HepG2 (cell line): ENCODE data around the gene TP73. TPM values are rescaled to one million over a fixed set of nuclear protein-coding genes. Genes with fewer than 3 reads are reported as not detected.

ENCODE experiments used
- AGO2 ChIP-seq: fragments of 200-400 bp; formaldehyde crosslinking; optimal IDR thresholded peaks from 2 replicates; pipeline ENCODE3; 2017; ENCODE audit warnings: mild to moderate bottlenecking, low read depth, low read length, moderate library complexity
- FOSL1 ChIP-seq: sonication (generic); formaldehyde crosslinking; IDR thresholded peaks from 2 replicates; pipeline ENCODE4 v1.9.0; 2021; ENCODE audit warnings: missing genetic modification reagents, borderline replicate concordance
- GATAD2A ChIP-seq: IDR thresholded peaks from 2 replicates; pipeline ENCODE4 v1.6.1; 2016
- HOXA3 ChIP-seq: sonication (generic); formaldehyde crosslinking; IDR thresholded peaks from 2 replicates; pipeline ENCODE4 v1.5.0; 2020; ENCODE audit warnings: missing genetic modification reagents
- KLF6 ChIP-seq: IDR thresholded peaks from 2 replicates; pipeline ENCODE4 v1.8.0; 2016; ENCODE audit warnings: missing biosample characterization, missing genetic modification reagents
- MED8 ChIP-seq: sonication (generic); formaldehyde crosslinking; IDR thresholded peaks from 2 replicates; pipeline ENCODE4 v1.8.1; 2023; ENCODE audit warnings: mild to moderate bottlenecking, missing genetic modification reagents; ENCODE audit not compliant: insufficient replicate concordance
- MYNN ChIP-seq: sonication (generic); formaldehyde crosslinking; IDR thresholded peaks from 2 replicates; pipeline ENCODE4 v1.4.0; 2020; ENCODE audit warnings: mild to moderate bottlenecking, low read depth, missing genetic modification reagents
- NBN ChIP-seq: fragments of 450-650 bp; conservative IDR thresholded peaks from 2 replicates; pipeline ENCODE4 v1.6.1; 2017
- NCOA2 ChIP-seq: sonication (generic); formaldehyde crosslinking; IDR thresholded peaks from 2 replicates; pipeline ENCODE4 v1.8.0; 2022; ENCODE audit warnings: inconsistent platforms
- SNRNP70 ChIP-seq: fragments of 200-400 bp; formaldehyde crosslinking; IDR thresholded peaks from 2 replicates; pipeline ENCODE4 v1.6.1; 2017; ENCODE audit warnings: mild to moderate bottlenecking, low read depth, low read length, moderate library complexity
- SP4 ChIP-seq: sonication (generic); formaldehyde crosslinking; IDR thresholded peaks from 2 replicates; pipeline ENCODE4 v1.8.1; 2023; ENCODE audit warnings: mild to moderate bottlenecking, missing genetic modification reagents
- SP5 ChIP-seq: IDR thresholded peaks from 2 replicates; pipeline ENCODE4 v1.6.1; 2016; ENCODE audit warnings: low read depth, borderline replicate concordance
- TBP ChIP-seq: sonication (generic); formaldehyde crosslinking; IDR thresholded peaks from 2 replicates; pipeline ENCODE4 v1.5.0; 2020; ENCODE audit warnings: missing genetic modification reagents
- TBX2 ChIP-seq: sonication (generic); formaldehyde crosslinking; IDR thresholded peaks from 2 replicates; pipeline ENCODE4 v1.5.0; 2020; ENCODE audit warnings: missing genetic modification reagents, mild to moderate bottlenecking, borderline replicate concordance
- ZBTB7B ChIP-seq: sonication (generic); formaldehyde crosslinking; IDR thresholded peaks from 2 replicates; pipeline ENCODE4 v1.4.0; 2020; ENCODE audit warnings: missing genetic modification reagents
- ZNF616 ChIP-seq: sonication (generic); formaldehyde crosslinking; IDR thresholded peaks from 2 replicates; pipeline ENCODE4 v1.5.0; 2020; ENCODE audit warnings: low read depth, mild to moderate bottlenecking, missing genetic modification reagents
- ZNF788 ChIP-seq: sonication (generic); formaldehyde crosslinking; IDR thresholded peaks from 2 replicates; pipeline ENCODE4 v1.5.0; 2020; ENCODE audit warnings: mild to moderate bottlenecking, missing genetic modification reagents, borderline replicate concordance
- polyA plus RNA-seq, 8 experiments: library from polyadenylated mRNA; depleted of rRNA in 3 of 8; stranded (reverse) in 7 of 8; unstranded in 1 of 8; fragments of >200 nt; fragmentation: Illumina TruSeq in 4 of 8; extraction: Trizol in 4 of 8; gene quantifications; 2 replicates each; pipeline versions ENCODE4 v1.2.1 to v1.2.3, GENCODE V29; 2011 to 2016; ENCODE audit warnings: low read depth in 4 of 8, missing spikeins in 1 of 8, mixed read lengths in 1 of 8; ENCODE audit not compliant: insufficient read depth in 1 of 8
- total RNA-seq, 5 experiments: library from RNA; depleted of rRNA; stranded (reverse); fragments of >200 nt; fragmentation: Illumina TruSeq; extraction: Trizol; gene quantifications; 2 replicates each; pipeline ENCODE4 v1.2.3, GENCODE V29; 2016; ENCODE audit warnings: low read depth in 1 of 5
- TF ChIP-seq, protein P1 (sequence below): sonication (generic); formaldehyde crosslinking; IDR thresholded peaks from 2 replicates; pipeline ENCODE4 v1.5.1; 2020; ENCODE audit warnings: mild to moderate bottlenecking, missing genetic modification reagents, moderate library complexity
- TF ChIP-seq, protein P2 (sequence below): IDR thresholded peaks from 2 replicates; pipeline ENCODE4 v1.6.1; 2016; ENCODE audit warnings: mild to moderate bottlenecking
- TF ChIP-seq, protein P3 (sequence below): IDR thresholded peaks from 2 replicates; pipeline ENCODE4 v1.6.1; 2012; ENCODE audit warnings: inconsistent platforms
- TF ChIP-seq, protein P4 (sequence below): sonication (generic); formaldehyde crosslinking; IDR thresholded peaks from 2 replicates; pipeline ENCODE4 v1.5.1; 2020; ENCODE audit warnings: missing genetic modification reagents, mild to moderate bottlenecking, borderline replicate concordance
- TF ChIP-seq, protein P5 (sequence below): sonication (generic); formaldehyde crosslinking; IDR thresholded peaks from 2 replicates; pipeline ENCODE4 v1.8.1; 2023; ENCODE audit warnings: mild to moderate bottlenecking, missing genetic modification reagents, borderline replicate concordance
- TF ChIP-seq, protein P6 (sequence below), 2 experiments: sonication (generic) in 1 of 2; formaldehyde crosslinking in 1 of 2; IDR thresholded peaks; 2 replicates each; pipeline versions ENCODE4 v1.4.0 to v1.6.1; 2018 to 2020; ENCODE audit warnings: missing genetic modification reagents in 2 of 2, borderline replicate concordance in 1 of 2, low read depth in 1 of 2, mild to moderate bottlenecking in 1 of 2, missing biosample characterization in 1 of 2

The TP73 gene
- total and polyA plus RNA-seq, 2 of the 13 experiments (the other 11 are each of a cell fraction or from before 2014, with no cell fraction given): 0.49 to 1.1 TPM

DNA sequence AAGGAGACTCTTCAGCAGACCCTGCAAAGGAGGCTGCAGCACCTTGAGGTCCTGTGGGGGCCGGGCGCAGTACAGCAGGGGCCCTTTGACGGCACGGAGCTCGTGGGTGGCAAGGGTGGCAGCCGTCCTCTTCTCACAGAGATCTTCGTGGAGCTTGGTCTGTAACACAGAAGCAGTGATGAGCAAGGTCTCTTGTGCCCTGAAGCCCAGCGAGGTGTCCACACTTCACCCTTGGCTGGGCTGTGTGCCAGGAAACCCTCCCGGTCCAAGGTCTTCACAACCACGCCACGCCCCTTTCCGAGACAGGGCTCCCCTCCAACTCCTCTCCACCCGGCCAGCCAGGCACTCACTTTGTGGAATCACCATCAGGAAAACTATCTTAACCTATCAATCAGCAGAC is 132.7 kb downstream of the TP73 start (continued):
- TF ChIP-seq, protein P1, sequence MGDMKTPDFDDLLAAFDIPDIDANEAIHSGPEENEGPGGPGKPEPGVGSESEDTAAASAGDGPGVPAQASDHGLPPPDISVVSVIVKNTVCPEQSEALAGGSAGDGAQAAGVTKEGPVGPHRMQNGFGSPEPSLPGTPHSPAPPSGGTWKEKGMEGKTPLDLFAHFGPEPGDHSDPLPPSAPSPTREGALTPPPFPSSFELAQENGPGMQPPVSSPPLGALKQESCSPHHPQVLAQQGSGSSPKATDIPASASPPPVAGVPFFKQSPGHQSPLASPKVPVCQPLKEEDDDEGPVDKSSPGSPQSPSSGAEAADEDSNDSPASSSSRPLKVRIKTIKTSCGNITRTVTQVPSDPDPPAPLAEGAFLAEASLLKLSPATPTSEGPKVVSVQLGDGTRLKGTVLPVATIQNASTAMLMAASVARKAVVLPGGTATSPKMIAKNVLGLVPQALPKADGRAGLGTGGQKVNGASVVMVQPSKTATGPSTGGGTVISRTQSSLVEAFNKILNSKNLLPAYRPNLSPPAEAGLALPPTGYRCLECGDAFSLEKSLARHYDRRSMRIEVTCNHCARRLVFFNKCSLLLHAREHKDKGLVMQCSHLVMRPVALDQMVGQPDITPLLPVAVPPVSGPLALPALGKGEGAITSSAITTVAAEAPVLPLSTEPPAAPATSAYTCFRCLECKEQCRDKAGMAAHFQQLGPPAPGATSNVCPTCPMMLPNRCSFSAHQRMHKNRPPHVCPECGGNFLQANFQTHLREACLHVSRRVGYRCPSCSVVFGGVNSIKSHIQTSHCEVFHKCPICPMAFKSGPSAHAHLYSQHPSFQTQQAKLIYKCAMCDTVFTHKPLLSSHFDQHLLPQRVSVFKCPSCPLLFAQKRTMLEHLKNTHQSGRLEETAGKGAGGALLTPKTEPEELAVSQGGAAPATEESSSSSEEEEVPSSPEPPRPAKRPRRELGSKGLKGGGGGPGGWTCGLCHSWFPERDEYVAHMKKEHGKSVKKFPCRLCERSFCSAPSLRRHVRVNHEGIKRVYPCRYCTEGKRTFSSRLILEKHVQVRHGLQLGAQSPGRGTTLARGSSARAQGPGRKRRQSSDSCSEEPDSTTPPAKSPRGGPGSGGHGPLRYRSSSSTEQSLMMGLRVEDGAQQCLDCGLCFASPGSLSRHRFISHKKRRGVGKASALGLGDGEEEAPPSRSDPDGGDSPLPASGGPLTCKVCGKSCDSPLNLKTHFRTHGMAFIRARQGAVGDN (CRISPR knock-in tag): peak; percentile 74
- peak; percentile 40; the same call in 1 of the 2 replicates for TF ChIP-seq GATAD2A
- TF ChIP-seq, protein P2, sequence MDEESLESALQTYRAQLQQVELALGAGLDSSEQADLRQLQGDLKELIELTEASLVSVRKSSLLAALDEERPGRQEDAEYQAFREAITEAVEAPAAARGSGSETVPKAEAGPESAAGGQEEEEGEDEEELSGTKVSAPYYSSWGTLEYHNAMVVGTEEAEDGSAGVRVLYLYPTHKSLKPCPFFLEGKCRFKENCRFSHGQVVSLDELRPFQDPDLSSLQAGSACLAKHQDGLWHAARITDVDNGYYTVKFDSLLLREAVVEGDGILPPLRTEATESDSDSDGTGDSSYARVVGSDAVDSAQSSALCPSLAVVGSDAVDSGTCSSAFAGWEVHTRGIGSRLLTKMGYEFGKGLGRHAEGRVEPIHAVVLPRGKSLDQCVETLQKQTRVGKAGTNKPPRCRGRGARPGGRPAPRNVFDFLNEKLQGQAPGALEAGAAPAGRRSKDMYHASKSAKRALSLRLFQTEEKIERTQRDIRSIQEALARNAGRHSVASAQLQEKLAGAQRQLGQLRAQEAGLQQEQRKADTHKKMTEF (CRISPR knock-in tag): no peak
- TF ChIP-seq, protein P3, sequence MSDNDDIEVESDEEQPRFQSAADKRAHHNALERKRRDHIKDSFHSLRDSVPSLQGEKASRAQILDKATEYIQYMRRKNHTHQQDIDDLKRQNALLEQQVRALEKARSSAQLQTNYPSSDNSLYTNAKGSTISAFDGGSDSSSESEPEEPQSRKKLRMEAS: peak; percentile 44; the same call in 1 of the 2 replicates
- TF ChIP-seq, protein P4, sequence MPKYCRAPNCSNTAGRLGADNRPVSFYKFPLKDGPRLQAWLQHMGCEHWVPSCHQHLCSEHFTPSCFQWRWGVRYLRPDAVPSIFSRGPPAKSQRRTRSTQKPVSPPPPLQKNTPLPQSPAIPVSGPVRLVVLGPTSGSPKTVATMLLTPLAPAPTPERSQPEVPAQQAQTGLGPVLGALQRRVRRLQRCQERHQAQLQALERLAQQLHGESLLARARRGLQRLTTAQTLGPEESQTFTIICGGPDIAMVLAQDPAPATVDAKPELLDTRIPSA: no peak
- TF ChIP-seq SP4 (CRISPR knock-in tag): peak; percentile 50; the same call in 1 of the 2 replicates
- no peak for TF ChIP-seq MYNN (CRISPR knock-in tag)
- TF ChIP-seq, protein P5, sequence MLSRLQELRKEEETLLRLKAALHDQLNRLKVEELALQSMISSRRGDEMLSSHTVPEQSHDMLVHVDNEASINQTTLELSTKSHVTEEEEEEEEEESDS (CRISPR knock-in tag): no peak
- 0 out of 2 replicates have a peak, but pooled peaks have one; percentile 27 for TF ChIP-seq TBX2 (CRISPR knock-in tag)
- peak; percentile 88 for TF ChIP-seq SP5 (CRISPR knock-in tag)
- no peak for TF ChIP-seq TBP (CRISPR knock-in tag)
- no peak for TF ChIP-seq ZNF616 (CRISPR knock-in tag)
- no peak for TF ChIP-seq MED8 (CRISPR knock-in tag)
- TF ChIP-seq, protein P6, sequence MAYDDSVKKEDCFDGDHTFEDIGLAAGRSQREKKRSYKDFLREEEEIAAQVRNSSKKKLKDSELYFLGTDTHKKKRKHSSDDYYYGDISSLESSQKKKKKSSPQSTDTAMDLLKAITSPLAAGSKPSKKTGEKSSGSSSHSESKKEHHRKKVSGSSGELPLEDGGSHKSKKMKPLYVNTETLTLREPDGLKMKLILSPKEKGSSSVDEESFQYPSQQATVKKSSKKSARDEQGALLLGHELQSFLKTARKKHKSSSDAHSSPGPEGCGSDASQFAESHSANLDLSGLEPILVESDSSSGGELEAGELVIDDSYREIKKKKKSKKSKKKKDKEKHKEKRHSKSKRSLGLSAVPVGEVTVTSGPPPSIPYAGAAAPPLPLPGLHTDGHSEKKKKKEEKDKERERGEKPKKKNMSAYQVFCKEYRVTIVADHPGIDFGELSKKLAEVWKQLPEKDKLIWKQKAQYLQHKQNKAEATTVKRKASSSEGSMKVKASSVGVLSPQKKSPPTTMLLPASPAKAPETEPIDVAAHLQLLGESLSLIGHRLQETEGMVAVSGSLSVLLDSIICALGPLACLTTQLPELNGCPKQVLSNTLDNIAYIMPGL (CRISPR knock-in tag; IDR thresholded peaks at IDR 0.05; ENCODE audit: borderline replicate concordance in 1 of 2, low read depth in 1 of 2): no peak
- TF ChIP-seq NCOA2 (CRISPR knock-in tag): no peak
- peak; percentile 23; the same call in 1 of the 2 replicates for TF ChIP-seq HOXA3 (CRISPR knock-in tag)
- TF ChIP-seq KLF6: no peak
- TF ChIP-seq FOSL1 (CRISPR knock-in tag): no peak
- TF ChIP-seq SNRNP70: no peak
- TF ChIP-seq ZBTB7B (CRISPR knock-in tag): peak; percentile 32; the same call in 1 of the 2 replicates
- peak; percentile 81 for TF ChIP-seq AGO2
- 0 out of 2 replicates have a peak, but pooled peaks have one; percentile 23 for TF ChIP-seq ZNF788 (CRISPR knock-in tag)
- no peak for TF ChIP-seq NBN
